Activated T-helper 17 cell treated with anti-CD3 and anti-CD28 coated beads, Interleukin-2, amount 50 U/mL, for 72 hours (primary cell): Measurements from ENCODE around the gene ELL2. TPM values are rescaled to one million over a fixed set of nuclear protein-coding genes. Genes with fewer than 3 reads are reported as not detected.
"Not testable (repeated sequence)": the region's sequence is repeated elsewhere in the genome, so short reads cannot be mapped to it uniquely, and the experiment has no call there.

Experiments used
- ATAC-seq: fragments of 150-1000 bp; cut with Tn5 transposase; replicated peaks from 2 replicates; pipeline ENCODE4 v1.10.0; 2021; ENCODE audit warnings: mild to moderate bottlenecking, moderate library complexity
- H3K27ac Mint-ChIP-seq: one replicate; pipeline ENCODE4 v1.8.0; 2022; ENCODE audit warnings: mixed read lengths
- H3K27me3 Mint-ChIP-seq: one replicate; pipeline ENCODE4 v1.8.0; 2022; ENCODE audit warnings: mixed read lengths
- H3K36me3 Mint-ChIP-seq: one replicate; pipeline ENCODE4 v1.8.0; 2022; ENCODE audit warnings: low read depth, mild to moderate bottlenecking, mixed read lengths
- H3K4me1 Mint-ChIP-seq: one replicate; pipeline ENCODE4 v1.8.0; 2022; ENCODE audit warnings: mixed read lengths
- H3K4me3 Mint-ChIP-seq: one replicate; pipeline ENCODE4 v1.8.0; 2022; ENCODE audit warnings: mild to moderate bottlenecking, mixed read lengths
- H3K9me3 Mint-ChIP-seq: one replicate; pipeline ENCODE4 v1.8.0; 2022; ENCODE audit warnings: mixed read lengths
- total RNA-seq, 2 donors: library from RNA; stranded (reverse); gene quantifications; one replicate each; pipeline ENCODE4 v1.2.3, GENCODE V29; 2022

The ELL2 gene
- total RNA-seq, 2 donors from 2014 or later: 159 to 172 TPM

GRCh38 chr5:95841914-95842812 lies 119.5 kb downstream of the ELL2 start:
- Mint-ChIP-seq H3K27me3 (no peaks in the 10 kb centered on the region), H3K36me3 (no peaks in the 10 kb centered on the region), H3K4me3 (peak overlapping the region; percentile 67), H3K27ac (peak overlapping the region; percentile 92), H3K4me1 (peaks cover 19% of the 10 kb centered on the region), H3K9me3 (no peaks in the 10 kb centered on the region)
- no peak for ATAC-seq

GRCh38 chr5:95840956-95841705 lies 120.5 kb downstream of the ELL2 start:
- no peak for ATAC-seq
- Mint-ChIP-seq H3K27me3 (no peaks in the 10 kb centered on the region), H3K27ac (no peak overlapping the region), H3K4me1 (peaks cover 24% of the 10 kb centered on the region), H3K9me3 (no peaks in the 10 kb centered on the region), H3K4me3 (no peak overlapping the region), H3K36me3 (no peaks in the 10 kb centered on the region)

- no peaks in the 10 kb centered on the region for H3K9me3 Mint-ChIP-seq
These were observed 122.0 kb downstream of the ELL2 start for GRCh38 chr5:95839658-95840057.

GRCh38 chr5:95838556-95838955 lies 123.1 kb downstream of the ELL2 start:
- no peak for ATAC-seq
- H3K4me3 Mint-ChIP-seq: no peak overlapping the region
- H3K36me3 Mint-ChIP-seq: no peaks in the 10 kb centered on the region
- no peaks in the 10 kb centered on the region for H3K9me3 Mint-ChIP-seq
- H3K27me3 Mint-ChIP-seq: no peaks in the 10 kb centered on the region
- H3K27ac Mint-ChIP-seq: no peak overlapping the region
- peaks cover 40% of the 10 kb centered on the region for H3K4me1 Mint-ChIP-seq

More at GRCh38 chr5:95839658-95840057, 122.0 kb downstream of the ELL2 start:
- no peaks in the 10 kb centered on the region for H3K27me3 Mint-ChIP-seq
- no peak overlapping the region for H3K4me3 Mint-ChIP-seq
- no peak overlapping the region for H3K27ac Mint-ChIP-seq
- no peak for ATAC-seq
- peaks cover 31% of the 10 kb centered on the region for H3K4me1 Mint-ChIP-seq
- no peaks in the 10 kb centered on the region for H3K36me3 Mint-ChIP-seq

- no peak for ATAC-seq
- Mint-ChIP-seq H3K27me3 (no peaks in the 10 kb centered on the region), H3K27ac (peak overlapping the region; percentile 73), H3K36me3 (no peaks in the 10 kb centered on the region), H3K9me3 (no peaks in the 10 kb centered on the region), H3K4me3 (no peak overlapping the region), H3K4me1 (peaks cover 37% of the 10 kb centered on the region)
These were observed 123.6 kb downstream of the ELL2 start for GRCh38 chr5:95838001-95838520.

- Mint-ChIP-seq H3K27me3 (no peaks in the 10 kb centered on the region), H3K9me3 (no peaks in the 10 kb centered on the region), H3K27ac (peak overlapping the region; percentile 73), H3K4me1 (peaks cover 36% of the 10 kb centered on the region), H3K36me3 (no peaks in the 10 kb centered on the region), H3K4me3 (no peak overlapping the region)
- no peak for ATAC-seq
These were observed 124.2 kb downstream of the ELL2 start for GRCh38 chr5:95837492-95837891.

GRCh38 chr5:95836971-95837370 lies 124.7 kb downstream of the ELL2 start:
- not testable (repeated sequence) for H3K9me3 Mint-ChIP-seq, ATAC-seq
- H3K4me3 Mint-ChIP-seq: peak overlapping the region; percentile 91

GRCh38 chr5:95836544-95836943 lies 125.1 kb downstream of the ELL2 start:
- H3K27me3 Mint-ChIP-seq: no peaks in the 10 kb centered on the region
- H3K36me3 Mint-ChIP-seq: no peaks in the 10 kb centered on the region
- peak overlapping the region; percentile 91 for H3K27ac Mint-ChIP-seq
- no peak for ATAC-seq
- H3K4me3 Mint-ChIP-seq: peak overlapping the region; percentile 91
- H3K9me3 Mint-ChIP-seq: no peaks in the 10 kb centered on the region
- peaks cover 36% of the 10 kb centered on the region for H3K4me1 Mint-ChIP-seq

More at GRCh38 chr5:95836971-95837370, 124.7 kb downstream of the ELL2 start:
- Mint-ChIP-seq H3K27ac (peak overlapping the region; percentile 91), H3K4me1 (peaks cover 36% of the 10 kb centered on the region)
- not testable (repeated sequence) for H3K36me3 Mint-ChIP-seq, H3K27me3 Mint-ChIP-seq

- Mint-ChIP-seq H3K36me3 (no peaks in the 10 kb centered on the region), H3K4me1 (peaks cover 36% of the 10 kb centered on the region), H3K27me3 (no peaks in the 10 kb centered on the region), H3K27ac (peak overlapping the region; percentile 91), H3K4me3 (peak overlapping the region; percentile 91), H3K9me3 (no peaks in the 10 kb centered on the region)
- ATAC-seq: no peak
These were observed 125.8 kb downstream of the ELL2 start for GRCh38 chr5:95835682-95836385.

Other genes starting within 250 kb of the ELL2 start
- gene RHOBTB3, start 230.5 kb downstream of the ELL2 start, total RNA-seq: 1 to 10 TPM in 1 of 2 donors, under 1 TPM in 1; 0.95 to 2.1 TPM
- 10 to 100 TPM; 45.1 to 62.3 TPM for gene GLRX, start 139.1 kb downstream of the ELL2 start, total RNA-seq